ENCODE data around the gene COBLL1.
"Not testable (repeated sequence)": the region's sequence is repeated elsewhere in the genome, so short reads cannot be mapped to it uniquely, and the experiment has no call there.

COBLL1 gene

GRCh38 chr2:164841719-164842623, at the start of gene COBLL1:
COBLL1 (minus strand) TSS chr2:164841823; CDS start chr2:164841196, 627 bp downstream.
- DNase-seq, result peak in 34 of 56 donors; percentile 3 to 67 (median 22)

DNA sequence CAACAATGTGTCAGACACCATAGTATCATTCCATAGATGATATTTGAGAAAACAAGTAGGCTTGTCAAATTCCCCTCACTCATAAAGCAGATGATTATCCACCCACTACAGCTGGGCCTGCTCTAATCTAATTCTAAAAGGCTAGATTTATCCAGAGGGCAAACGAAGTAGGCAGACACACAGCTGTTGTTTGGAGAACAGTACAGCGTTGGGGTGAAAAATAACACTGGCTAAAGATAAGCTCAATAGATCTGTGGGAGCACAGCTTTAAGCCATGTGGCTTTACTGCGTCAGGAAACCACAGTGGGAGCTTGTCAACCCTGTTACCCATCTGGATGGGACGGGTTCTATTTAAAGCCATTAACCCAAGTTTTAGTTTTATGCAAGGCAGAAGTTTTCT, 48.9 kb upstream of the COBLL1 start:
- DNase-seq, result no peak

DNA sequence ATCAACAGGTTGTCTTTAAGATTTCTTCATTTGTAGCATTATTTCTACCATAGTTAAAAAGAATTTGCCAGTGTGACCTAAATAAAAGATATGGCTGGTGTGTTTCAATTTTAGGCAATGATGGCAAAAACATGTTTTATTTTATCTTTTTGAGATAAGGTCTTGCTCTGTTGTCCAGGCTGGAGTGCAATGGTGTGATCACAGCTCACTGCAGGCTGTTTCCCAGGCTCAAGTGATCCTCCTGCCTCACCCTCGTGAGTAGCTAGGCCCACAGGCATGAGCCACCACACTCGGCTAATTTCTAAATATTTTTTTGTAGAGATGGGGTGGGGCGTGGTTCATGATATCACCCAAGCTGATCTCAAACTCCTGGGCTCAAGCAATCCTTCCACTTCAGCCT, 47.0 kb upstream of the COBLL1 start:
- no peak for DNase-seq

DNA sequence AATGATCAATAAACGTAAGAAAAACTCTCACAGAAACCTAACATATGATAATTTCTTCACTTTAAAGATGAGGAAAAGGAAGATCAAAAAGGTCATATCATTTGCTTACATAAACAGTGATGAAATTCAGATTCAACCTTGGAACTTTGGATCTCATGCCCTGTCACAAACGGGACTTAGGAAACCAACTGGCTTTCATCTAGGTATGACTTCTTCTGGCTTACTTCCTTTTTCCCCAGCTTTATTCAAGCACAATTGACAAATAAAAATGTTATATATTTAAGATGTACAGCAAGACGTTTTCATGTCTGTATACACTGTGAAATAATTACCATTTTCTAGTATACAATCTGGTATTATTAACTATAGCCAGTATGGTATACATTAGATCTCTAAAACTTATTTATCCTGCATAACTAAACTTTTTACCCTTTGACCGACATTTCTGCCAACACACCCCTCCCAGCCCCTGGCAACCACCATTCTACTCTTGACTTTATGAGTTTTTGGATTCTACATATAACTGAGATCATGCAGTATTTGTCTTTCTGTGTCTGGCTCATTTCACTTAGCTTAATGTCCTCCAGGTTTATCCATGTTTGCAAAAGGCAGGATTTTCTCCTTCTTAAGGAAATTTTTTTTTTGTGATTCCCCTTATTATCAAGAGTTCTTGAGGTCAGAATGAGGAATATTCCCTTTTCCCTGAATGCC, 46.0 kb upstream of the COBLL1 start:
- no peak for DNase-seq

DNA sequence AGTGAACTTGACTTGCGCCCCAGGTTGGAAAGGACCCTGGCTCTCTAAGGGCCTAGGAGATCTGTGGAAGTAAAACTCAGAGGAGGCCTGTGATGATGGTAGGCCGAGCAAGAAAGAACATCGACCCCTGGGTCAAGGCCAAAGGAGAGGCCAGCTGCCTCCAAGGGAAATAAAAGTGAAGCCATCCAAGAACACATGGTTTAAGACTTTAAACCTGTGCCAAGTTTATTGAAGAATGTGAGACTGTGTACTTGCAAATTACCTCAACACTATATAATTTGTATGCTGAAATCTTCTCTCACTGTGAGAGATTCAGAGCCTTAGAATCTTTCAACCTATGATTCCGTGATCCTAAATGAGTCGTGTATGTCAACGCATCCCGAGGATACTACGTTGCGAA, 40.7 kb upstream of the COBLL1 start:
- DNase-seq, result no peak

DNA sequence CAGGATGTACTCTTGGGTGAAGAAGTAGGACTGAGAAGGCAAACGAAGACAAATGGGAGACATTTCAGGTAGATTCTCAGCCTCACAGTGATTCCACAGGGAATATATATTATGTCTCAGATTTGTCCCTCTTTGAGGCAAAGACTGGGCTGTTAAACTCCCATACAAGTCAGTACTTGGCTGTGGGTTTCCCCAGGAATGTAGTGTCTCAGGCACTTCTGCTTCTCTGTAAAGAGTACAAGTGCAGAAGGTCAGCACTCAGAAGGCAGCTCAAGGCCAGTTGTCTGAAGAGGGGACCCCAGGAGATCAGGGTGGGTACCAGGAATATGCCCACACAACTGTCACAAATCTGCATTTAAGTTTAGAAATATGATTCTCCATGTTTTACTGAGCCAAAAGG, 39.9 kb upstream of the COBLL1 start:
- no peak for DNase-seq

DNA sequence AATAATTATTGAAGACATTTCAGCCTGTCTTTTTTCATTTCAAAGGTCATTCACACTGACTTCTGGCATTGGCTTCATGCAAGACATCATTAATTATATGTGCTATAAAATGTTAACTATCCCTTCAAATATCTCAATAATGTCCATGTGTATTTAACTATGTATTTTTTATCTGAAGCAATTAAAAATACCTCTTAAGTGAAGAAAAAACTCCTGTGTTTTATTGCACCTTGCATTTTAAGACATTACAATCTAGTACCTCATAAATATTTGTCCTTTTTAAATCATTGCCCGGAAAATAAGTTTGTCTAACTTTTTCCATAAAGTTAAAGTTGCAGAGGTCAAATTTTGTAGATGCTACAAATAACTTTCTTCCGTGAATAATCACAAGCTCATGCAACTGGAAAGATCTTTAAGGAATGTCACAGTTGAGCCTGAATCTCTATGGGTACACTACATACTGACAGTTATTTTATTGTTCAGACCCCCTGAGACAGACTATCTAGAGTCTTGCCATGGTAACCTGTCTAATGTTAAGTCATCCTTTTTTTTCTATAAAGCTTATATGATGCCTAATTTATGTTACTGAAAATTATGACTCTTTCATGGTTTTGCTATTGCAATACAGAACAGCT, 38.4 kb upstream of the COBLL1 start:
- no peak for DNase-seq

DNA sequence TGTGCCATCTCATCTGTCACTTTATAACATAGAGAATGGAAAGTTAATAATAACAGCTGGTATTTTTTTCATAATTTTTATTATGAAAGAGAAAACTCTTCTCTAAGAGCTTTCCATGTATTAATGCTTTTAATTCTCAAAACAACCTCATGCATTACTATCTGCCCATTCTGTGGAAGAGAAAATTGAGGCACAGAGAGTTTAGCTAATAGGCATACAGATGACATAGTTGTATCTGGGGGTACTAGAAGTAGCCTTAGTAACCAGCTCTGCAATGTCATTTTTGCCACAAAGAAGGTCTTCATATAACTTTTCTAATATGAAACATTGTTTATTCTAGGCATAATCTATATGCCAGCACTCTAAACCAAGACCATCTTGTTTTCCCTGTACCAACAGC, 36.3 kb upstream of the COBLL1 start:
- no peak for DNase-seq

DNA sequence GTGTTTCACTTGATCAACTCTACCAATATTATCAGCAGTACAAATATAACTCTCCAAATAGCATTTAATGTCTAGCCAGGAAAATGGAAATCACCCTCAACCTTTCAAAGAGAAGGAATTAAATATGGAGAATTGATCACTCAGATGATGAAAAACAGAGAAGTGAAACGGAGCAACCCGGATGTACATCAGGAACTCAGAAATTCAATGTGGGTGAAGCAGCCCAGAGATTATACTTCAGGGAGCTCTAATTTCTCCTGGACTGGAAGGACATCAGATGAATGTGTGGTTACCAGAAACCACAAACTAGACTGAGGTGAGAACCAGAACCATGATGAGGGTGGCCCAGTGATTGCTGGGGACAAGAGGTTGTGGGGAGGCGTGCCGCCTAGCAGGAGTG, 35.5 kb upstream of the COBLL1 start:
- DNase-seq, result no peak

DNA sequence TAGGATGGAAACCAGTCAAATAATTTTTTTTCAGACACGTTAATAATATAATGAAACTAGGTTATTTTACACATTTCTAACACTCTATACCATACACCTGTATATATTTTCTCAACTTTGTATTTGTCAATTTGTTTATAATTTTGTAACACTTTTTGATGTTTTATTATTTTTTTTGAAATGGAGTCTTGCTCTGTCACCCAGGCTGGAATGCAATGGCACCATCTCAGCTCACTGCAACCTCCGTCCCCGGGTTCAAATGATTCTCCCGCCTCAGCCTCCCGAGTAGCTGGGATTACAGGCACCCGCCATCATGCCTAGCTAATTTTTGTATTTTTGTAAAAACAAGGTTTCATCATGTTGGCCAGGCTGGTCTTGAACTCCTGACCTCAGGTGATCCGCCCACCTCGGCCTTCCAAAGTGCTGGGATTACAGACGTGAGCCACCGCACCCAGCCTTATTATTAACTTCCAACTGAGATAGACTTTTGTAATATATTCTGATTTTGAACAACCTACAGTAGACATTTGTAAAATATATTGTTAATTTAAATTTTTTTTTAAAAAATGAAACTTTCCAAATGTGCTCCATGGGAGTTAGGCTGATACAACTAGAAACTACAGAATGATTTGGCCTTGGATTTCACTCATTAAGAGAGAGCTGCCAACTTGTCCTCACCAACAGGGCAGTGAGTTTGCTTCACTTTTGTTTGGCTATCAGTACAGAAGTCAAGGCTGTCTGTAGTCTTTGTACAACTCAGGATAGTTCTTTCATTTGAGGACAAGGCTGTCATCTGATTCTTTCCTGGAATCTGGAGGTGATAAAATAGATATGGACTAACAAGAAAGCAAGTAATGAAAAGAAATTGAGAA, 33.9 kb upstream of the COBLL1 start:
- DNase-seq, result no peak

GRCh38 chr2:164873210-164873908, 31.7 kb upstream of the COBLL1 start:
- no peak for DNase-seq

- no peak for DNase-seq
Measured at GRCh38 chr2:164871404-164871803, 29.8 kb upstream of the COBLL1 start.

- DNase-seq, result no peak
Measured at GRCh38 chr2:164869420-164869772, 27.8 kb upstream of the COBLL1 start.

GRCh38 chr2:164868563-164869419, 27.2 kb upstream of the COBLL1 start:
- no peak for DNase-seq

DNA sequence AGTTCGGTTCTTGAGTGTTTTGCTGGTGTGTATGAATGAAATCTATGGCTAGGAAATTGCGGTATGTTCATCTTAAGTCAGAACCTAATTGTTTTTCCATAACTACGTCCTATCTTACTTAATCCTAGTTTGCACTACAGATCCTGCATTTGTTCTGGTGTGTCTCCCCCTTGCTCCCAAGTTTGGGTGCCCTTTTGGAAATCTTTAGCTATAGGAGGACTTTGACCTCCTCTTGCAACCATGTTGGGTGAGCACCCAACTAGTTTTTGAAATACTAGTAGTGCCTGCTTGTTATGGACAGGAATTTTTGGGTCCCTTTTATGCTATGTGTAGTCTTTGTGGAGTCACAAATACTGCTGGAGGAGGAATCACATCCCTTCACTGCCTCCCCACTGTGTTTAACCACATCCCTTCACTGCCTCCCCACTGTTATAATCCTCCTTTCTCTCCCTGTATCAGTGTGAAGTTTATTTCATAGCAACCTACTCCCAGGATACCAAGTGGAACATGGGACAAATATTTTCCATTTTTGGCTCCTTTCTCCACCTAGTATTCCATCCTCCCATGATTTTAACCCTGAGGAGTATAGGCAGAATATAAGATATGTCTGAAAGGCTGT, 26.3 kb upstream of the COBLL1 start:
- DNase-seq, result no peak

DNA sequence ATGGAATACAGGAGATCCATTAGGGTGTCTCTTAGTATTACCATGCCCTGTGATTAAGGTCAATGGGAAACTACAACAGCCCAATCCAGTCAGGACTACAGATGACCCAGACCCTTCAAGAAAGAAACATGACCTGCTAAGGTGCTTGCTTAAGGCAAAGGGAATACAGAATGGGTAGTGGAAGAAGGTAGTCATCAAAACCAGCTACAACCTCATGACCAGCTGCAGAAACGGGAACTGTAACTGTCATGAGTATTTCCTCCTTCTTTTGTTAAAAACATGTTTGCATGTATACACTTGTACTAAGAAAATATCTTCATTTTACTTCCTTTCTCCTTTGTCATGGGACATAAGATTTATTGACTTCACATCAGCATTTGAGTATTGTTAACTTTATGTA, 24.8 kb upstream of the COBLL1 start:
- not testable (repeated sequence) for DNase-seq

DNA sequence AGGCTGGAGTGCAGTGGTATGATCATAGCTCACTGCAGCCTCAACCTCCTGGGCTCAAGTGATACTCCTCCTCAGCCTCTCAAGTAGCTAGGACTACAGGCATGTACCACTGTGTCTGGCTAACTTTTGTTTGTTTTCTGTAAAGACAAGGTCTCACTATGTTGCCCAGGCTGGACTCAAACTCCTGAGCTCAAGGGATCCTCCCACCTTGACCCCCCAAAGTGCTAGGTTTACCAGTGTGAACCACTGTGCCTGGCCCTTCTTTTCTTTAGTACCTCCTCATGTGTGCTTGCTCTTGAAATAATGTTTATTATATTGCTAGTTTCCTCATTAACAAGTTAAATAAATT, 19.0 kb upstream of the COBLL1 start:
- DNase-seq, result no peak

DNA sequence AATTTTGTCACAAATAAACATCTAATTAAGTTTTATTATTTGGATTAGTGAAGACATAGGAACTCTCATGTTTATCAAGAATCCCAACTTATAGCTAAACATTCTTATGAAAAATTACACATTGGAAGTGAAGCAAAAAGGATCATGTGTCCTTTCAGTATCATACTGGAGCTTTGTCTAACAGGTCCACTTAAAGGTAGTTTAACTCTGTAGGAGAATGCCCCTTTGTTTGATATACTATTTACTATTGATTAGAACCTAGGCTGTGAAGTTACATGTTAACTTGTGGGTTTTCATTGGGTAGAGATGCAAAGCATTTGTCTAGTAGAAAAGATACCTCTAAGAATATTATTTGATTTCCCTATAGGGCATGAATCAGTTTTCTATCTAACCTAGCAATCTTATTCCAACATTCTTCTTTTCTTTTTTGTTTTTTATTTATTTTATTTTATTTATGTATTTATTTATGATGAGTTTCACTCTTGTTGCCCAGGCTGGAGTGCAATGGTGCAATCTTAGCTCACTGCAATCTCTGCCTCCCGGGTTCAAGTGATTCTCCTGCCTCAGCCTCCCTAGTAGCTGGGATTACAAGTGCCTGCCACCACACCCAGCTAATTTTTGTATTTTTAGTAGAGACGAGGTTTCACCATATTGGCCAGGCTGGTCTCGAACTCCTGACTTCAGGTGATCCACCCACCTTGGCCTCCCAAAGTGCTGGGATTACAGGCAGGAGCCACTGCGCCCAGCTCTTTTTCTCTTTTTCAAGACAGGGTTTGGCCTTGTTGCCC, 18.5 kb upstream of the COBLL1 start:
- DNase-seq, result not testable (repeated sequence)
